WERI-Rb-1 (cell line): ENCODE measurements around the gene USP30.
A peak's percentile ranks its signal among the peaks of the same experiment; 100 is the strongest.

Experiments
- DNase-seq: peaks from one replicate; pipeline ENCODE4 v3.0.0-alpha.2; 2020
- H3K27ac ChIP-seq: fragments of 250-450 bp; sonication (Bioruptor Pico); 2 replicates; pipeline ENCODE4 v1.5.1; 2020; ENCODE audit warnings: mild to moderate bottlenecking, moderate library complexity
- H3K27me3 ChIP-seq: fragments of 250-450 bp; sonication (Bioruptor Pico); 2 replicates; pipeline ENCODE4 v1.5.1; 2021; ENCODE audit warnings: mild to moderate bottlenecking, low read depth, moderate library complexity; ENCODE audit not compliant: insufficient read depth, severe bottlenecking
- H3K36me3 ChIP-seq: fragments of 250-450 bp; sonication (Bioruptor Pico); 2 replicates; pipeline ENCODE4 v1.5.1; 2020; ENCODE audit warnings: mild to moderate bottlenecking, moderate library complexity
- H3K4me3 ChIP-seq: 2 replicates; pipeline ENCODE4 v1.5.1; 2011; ENCODE audit warnings: low read depth, mild to moderate bottlenecking, control low read depth, low read length
- H3K9me3 ChIP-seq: fragments of 250-450 bp; sonication (Bioruptor Pico); 2 replicates; pipeline ENCODE4 v1.5.1; 2021; ENCODE audit warnings: mild to moderate bottlenecking, moderate library complexity; ENCODE audit not compliant: severe bottlenecking
- CTCF ChIP-seq: IDR thresholded peaks from 2 replicates; pipeline ENCODE4 v1.5.1; 2011; ENCODE audit warnings: low read depth, mild to moderate bottlenecking, control low read depth, inconsistent platforms, low read length

The USP30 gene

DNA sequence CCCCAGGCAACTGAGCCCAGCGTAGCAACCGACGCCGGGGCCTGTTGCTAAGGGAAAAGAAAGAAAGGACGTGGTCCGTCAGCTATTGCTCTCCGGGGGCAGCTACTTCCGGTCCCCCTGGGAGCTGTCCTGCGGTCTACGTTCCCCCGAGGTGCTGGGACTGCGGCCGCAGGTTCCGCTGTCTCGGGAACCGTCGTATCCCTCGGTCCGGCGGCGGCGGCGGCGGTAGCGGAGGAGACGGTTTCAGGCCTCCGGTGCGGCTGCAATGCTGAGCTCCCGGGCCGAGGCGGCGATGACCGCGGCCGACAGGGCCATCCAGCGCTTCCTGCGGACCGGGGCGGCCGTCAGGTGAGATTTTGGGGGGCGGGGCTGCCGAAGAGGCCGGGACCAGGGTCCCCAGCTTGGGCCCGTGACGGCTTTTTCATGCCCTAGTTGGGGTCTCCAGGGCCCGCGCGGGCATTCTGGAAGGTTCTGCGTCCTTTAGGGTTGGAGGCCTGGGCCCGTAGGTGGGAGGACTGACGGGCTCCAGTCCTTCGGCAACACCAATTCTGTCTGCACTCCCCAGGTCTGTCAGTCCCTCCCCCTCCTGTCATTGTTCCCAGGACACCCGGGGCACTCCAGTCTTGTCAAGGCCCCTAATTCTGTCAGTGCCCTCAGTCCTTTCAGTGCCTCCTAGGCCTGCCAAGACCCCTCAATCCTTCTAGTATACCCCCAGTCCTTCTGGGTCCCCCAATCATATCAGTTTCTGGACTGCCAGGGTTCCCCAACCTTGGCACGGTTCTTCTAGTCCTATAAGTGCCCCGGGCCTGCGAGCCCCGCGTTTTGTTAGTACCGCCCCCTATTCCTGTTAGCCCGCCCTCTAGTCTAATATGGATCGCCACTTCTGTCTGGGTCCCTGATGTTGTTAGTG lies at the start of gene USP30:
Gene USP30, plus strand, starts transcription at position 163 of the 910 bp plus-strand sequence. Its CDS starts 103 bp downstream, at position 266.
- H3K27me3 ChIP-seq = no peaks in the 10 kb centered on the region
- no peaks in the 10 kb centered on the region for H3K9me3 ChIP-seq
- H3K4me3 ChIP-seq = peak within 1 kb of the TSS; percentile 92
- H3K27ac ChIP-seq = peak within 1 kb of the TSS; percentile 76
- no peak for TF ChIP-seq CTCF
- peak; percentile 79 for DNase-seq
- no peaks in the 10 kb centered on the region for H3K36me3 ChIP-seq

- no peak for TF ChIP-seq CTCF
- Histone ChIP-seq H3K27me3 (no peaks in the 10 kb centered on the region), H3K27ac (no peak overlapping the region), H3K4me3 (no peak overlapping the region), H3K9me3 (no peaks in the 10 kb centered on the region), H3K36me3 (no peaks in the 10 kb centered on the region)
- DNase-seq = no peak
Observed at GRCh38 chr12:109004017-109004416, 48.4 kb upstream of the USP30 start.

DNA sequence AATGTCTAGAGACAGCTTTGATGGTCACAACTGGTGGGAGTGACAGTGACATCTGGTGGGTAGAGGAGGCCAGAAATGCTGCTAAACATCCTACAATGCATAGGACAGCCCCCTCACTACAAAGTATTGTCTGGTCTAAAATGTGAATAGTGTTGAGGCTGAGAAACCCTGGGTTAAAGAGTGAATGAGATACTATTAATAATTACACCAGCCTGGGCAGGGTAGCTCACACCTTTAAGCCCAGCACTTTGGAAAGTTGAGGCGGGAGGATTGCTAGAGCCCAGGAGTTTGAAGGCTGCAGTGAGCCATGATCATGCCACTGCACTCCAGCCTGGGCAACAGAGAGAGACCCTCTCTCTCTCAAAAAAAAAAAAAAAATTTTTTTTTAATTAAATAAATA lies 42.6 kb upstream of the USP30 start:
- Histone ChIP-seq H3K27ac (no peak overlapping the region; the same call in 1 of the 2 replicates), H3K9me3 (no peaks in the 10 kb centered on the region), H3K27me3 (no peaks in the 10 kb centered on the region), H3K36me3 (peaks cover 3% of the 10 kb centered on the region), H3K4me3 (no peak overlapping the region)
- TF ChIP-seq CTCF = 0 out of 2 replicates have a peak, but pooled peaks have one; percentile 21
- DNase-seq = no peak

DNA sequence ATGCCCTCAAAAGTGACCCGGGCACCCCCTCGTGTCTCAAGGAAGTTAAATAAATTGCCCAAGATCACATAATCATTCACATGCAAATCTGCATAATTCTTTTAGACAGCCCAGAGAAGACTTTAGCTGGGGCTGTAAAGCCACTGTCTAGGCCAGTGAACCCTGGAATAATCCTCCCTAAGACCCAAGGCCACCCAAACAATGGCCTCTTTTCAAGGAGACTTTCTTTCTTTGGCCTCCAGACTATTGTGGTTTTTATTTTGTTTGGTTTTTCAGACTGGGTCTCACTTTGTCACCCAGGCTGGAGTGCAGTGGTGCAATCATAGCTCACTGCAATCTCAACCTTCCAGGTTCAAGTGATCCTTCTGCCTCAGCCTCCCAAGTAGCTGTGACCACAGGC lies 42.1 kb upstream of the USP30 start:
- H3K27me3 ChIP-seq = no peaks in the 10 kb centered on the region
- DNase-seq = peak; percentile 48
- H3K9me3 ChIP-seq = no peaks in the 10 kb centered on the region
- peak overlapping the region; percentile 62 for H3K27ac ChIP-seq
- no peak for TF ChIP-seq CTCF
- H3K4me3 ChIP-seq = no peak overlapping the region
- peaks cover 6% of the 10 kb centered on the region for H3K36me3 ChIP-seq

GRCh38 chr12:109014984-109015765 lies 37.2 kb upstream of the USP30 start:
- Histone ChIP-seq H3K27me3 (no peaks in the 10 kb centered on the region), H3K36me3 (peaks cover 6% of the 10 kb centered on the region)
- DNase-seq = no peak

More at GRCh38 chr12:109014984-109015765, 37.2 kb upstream of the USP30 start:
- no peak for TF ChIP-seq CTCF
- no peaks in the 10 kb centered on the region for H3K9me3 ChIP-seq
- H3K27ac ChIP-seq = no peak overlapping the region
- no peak overlapping the region for H3K4me3 ChIP-seq
